HPDE6-E6E7 (cell line): Measurements from ENCODE around the gene SUMO4.
A peak's percentile ranks its signal among the peaks of the same experiment; 100 is the strongest.

Experiments
- DNase-seq: peaks from one replicate; pipeline ENCODE4 v3.0.0; 2011; ENCODE audit warnings: missing footprints; ENCODE audit errors: extremely low spot score

The SUMO4 gene

DNA sequence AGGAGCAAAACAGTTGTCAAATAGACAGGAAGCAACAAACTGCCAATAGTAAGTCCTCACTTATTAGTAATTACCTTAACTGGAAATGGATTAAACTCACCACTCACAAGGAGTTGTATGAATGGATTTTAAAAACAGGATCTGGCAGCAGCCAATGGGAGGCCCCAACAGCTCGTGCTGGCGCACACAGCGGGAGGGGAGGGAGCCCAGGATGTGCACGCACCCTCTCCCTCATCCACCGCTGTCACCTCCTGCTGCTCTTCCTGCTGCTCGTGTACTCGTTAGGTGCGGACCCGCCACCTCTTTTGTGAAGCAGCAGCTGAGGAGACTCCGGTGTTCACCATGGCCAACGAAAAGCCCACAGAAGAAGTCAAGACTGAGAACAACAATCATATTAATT is at the start of gene SUMO4:
TSS of gene SUMO4 (plus strand) at position 213 of the 400 bp plus-strand sequence. CDS start at position 343, 130 bp downstream.
- DNase-seq, result no peak

DNA sequence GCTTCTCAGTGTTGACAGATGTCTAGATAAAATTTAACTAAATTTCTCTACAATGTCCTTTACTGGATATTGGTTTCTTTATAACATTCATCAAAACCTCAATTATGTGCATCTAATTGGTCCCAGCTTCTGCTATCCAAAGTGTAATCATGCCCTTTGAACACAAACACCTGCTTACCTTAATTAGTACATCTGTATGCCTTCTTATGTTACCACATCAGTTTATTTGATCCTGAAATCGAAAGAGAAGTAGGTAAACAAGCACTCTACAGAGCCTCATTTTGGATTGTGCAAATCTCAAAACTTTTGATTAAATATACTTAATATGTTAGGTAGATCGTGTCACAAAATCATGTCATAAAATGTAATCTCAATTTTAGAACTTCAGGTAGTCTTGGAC is 46.1 kb upstream of the SUMO4 start:
- DNase-seq, result no peak

DNA sequence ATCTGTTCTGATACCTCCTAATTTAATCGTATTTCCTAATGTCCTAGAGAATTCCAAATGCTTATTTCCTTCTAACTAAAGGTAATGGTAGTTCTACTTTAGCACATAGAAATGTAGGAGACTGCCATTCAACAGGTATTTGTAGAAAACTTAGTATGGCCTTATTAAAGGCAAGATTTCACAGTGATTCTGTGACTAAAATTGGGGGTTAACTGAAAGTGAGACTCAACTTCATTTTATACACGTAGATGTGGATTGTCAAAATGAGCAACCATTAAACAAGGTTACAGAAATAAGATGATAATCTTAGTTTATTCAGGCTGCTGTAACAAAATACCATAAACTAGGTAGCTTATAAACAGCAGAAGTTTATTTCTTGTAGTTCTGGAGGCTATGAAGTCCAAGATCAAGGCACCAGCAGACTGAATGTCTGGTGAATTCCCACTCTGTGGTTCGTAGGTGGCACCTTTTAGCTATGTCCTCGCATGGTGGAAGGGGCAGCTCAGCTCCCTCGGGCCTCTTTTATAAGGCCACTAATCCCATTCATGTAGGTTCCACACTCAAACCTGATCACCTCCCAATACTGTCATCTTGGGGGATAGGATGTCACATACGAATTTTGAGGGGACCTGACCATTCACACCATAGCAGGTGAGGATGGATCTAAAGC is 43.8 kb upstream of the SUMO4 start:
- no peak for DNase-seq

DNA sequence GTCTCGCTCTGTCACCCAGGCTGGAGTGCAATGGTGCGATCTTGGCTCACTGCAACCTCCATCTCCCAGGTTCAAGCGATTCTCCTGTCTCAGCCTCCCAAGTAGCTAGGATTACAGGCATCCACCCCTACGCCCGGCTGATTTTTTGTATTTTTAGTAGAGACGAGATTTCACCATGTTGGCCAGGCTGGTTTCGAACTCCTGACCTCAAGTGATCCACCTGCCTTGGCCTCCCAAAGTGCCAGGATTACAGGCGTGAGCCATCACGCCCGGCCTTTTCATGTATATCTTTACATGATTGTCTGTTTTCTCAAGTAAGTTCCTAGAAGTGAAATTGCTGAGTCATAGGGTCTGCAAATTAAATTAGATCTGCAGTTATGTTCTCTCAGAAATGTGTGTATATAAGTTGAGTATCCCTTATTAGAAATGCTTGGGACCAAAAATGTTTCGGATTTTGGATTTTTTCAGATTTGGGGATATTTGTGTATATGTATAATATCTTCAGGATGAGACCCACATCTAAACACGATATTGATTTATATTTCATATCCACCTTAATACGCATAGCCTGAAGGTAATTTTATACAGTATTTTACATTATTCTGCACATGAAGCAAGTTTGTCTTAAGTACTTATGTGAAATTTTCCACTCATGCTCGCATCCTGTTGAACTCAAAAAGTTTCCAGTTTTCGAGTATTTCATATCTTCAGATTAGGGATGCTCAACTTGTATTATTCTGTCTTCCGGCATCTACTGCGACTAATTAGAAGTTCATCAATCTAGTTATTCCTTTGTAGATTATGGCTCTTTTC is 42.1 kb upstream of the SUMO4 start:
- no peak for DNase-seq

DNA sequence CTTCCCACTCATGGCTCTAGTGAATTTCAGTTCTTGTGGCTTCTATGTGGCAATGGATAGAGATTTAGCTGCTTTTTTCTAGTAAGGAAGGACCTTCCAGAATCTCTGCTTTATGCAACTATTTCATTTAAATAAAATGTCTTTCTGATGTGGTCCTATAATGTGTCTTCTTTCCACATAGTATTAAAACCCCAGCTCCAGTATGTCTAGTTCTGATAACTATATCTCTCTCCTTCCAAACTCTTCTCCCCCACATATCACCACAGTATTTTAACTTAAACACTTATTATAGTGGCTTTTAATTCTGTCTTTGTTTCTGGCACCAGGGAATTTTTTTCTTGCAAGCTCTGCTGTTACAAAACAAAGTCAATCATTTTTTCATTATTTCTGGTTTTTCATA is 40.6 kb upstream of the SUMO4 start:
- no peak for DNase-seq

DNA sequence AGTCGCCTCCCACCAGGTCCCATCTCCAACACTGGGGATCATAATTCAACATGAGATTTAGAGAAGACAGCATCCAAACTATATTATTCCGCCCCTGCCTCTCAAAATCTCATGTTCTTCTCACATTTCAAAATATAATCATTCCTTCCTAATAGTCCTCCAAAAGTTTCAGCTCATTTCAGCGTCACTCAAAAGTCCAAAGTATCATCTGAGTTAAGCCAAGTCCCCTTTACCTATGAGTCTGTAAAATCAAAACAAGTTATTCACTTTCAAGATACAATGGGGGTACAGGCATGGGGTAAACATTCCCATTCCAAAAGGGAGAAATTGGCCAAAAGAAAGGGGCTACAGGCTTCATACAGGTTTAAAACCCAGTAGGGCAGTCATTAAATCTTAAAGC is 39.5 kb upstream of the SUMO4 start:
- DNase-seq, result no peak

DNA sequence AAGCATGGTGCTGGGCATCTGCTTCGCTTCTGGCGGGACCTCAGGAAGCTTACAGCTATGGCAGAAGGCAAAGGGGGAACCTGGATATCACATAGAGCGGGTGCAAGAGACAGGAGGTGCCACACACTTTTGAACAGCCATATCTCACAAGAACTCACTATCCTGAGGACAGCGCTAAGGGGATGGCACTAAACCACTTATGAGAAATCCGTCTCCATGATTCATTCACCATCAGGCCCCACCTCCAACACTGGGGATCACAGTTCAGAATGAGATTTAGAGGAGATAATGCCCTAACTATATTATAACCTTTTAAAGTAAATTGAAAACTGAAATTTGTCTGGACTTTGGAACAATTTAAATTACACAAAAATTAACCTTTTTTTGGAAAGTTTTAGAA is 37.8 kb upstream of the SUMO4 start:
- DNase-seq, result no peak

DNA sequence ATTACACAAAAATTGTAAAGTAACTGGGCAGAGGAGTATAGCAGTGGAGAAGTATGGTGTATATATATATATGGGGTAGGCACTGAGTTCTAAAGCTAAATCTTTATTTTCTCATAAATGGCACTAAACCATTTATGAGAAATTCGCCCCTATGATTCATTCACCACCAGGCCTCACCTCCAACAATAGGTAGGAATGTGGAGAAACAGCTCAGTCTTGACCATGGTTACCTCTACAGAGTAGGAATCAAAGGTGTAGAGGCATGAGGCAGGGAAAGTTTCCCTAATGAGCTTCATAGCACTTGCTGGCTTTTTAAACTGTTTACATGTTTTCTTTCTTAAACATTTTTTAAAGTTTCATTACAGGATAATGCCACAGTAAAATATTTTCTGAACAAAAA is 36.9 kb upstream of the SUMO4 start:
- DNase-seq, result peak; percentile 78

DNA sequence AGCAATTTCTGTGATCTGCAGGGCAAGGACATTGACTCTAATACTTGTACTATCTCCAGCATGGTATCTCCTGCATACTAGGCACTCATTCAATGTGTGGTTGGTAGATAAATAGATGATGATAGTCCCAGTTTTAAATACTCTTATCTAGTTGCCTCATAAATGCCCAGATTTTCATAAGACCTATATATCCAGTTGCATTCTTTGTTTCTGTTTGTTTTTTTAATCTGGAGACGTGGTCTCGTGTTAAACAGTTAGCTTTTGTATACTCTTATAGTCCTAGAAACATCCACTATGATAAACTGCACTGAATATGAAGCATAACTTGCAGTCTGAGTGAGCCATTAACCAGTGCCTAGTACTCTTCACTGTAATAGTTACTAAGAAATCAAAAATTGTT is 35.5 kb upstream of the SUMO4 start:
- no peak for DNase-seq

DNA sequence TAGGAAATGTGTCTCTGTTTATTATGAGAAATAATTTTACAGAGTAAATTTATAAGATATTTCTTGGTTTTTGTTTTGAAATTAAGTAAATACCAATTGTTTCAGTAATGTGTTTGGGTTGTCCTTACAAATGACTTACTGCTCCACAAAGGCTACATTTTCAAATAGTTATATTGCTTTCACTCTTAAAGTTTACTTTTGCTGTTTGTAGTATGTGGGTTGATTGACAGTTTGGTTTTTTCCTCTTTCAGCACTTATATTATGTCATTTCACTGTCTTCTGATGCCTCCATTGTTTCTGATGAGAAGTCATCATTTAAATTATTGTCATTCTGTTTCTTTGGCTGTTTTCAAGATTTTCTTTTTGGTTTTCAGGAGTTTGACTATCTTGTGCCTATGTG is 34.9 kb upstream of the SUMO4 start:
- DNase-seq, result no peak

DNA sequence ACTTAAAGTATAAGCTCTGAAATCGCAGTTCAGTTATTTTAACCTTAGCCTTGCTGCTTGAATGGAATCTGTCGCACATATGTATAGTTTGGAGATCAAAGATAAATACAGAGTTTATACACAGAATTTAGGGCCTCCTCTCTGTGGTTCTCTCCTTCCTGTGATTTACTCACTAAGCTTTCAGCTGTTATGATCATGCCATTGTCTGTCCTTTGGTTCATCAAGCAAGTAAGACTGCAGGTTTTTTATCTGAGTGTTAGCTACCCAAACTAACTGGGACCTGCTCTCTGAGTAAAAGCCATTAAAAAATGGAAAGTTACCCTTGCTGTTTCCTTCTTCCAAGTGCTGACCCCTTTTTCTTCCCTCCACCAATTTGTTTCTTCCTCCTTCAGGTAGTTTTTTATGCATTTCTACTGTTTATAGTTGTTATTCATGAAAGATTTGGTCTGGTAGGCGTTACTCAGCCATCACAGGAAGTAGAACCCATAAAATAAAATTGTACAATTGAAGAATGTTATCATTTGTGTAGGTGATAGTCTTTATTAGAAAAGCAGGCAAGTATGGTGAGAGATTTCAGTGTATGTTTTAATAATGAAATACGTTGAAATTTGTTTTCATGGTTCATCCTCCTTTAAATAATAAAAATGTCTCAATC is 33.7 kb upstream of the SUMO4 start:
- no peak for DNase-seq

DNA sequence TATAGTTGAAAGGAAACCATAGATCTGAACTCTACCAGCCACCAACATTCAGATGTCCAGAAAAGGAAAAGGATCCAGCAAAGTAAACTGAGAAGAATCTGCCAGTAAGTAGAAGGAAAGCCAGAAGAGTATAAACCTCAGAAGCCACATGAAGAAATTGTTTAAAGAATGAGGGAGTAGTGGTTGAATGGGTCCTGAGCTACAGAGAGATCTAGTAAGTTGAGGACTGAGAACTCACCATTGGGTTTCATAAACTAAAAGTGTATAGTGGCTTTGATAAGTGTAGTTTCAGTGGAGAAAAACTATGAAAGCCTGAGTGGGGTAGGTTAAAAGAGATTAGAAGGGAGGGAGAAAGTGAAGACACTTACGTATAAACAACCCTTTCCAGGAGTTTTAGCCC is 32.0 kb upstream of the SUMO4 start:
- no peak for DNase-seq

DNA sequence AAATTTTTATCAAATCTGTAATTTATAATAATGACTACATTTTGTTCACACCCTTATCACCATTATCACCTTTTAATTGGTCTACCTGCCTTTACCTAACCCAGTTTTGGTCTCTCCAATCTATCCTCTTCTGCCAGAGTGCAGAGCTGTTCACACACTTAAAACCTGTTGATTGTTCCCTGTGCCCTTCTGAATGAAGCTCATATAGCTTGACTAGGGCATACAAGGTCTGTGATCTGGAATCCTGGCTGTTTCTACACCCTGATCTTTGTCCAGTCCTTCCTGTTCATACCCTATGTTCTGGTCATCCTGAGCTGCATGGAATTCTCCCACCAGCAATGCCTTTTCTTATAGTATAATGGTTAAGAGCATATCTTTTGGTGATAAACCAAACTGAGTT is 28.9 kb upstream of the SUMO4 start:
- no peak for DNase-seq

DNA sequence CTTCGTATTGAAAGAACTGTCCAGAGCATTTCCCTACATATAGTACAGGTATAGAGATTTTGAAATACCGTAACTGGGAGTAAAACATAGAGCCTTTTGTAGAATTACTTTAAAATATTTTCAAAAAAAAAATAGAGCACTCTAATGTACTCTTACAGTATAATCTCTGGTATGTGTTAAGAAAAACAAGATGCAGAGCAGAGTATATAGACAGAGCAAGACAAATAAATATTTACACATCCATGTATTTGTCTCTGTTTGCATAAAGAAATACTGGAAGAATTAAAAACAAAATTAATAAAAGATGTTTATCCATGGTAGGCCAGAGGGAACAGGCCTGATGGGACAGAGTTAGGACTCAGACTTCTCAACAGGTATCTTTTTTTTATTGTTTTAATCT is 28.0 kb upstream of the SUMO4 start:
- no peak for DNase-seq

DNA sequence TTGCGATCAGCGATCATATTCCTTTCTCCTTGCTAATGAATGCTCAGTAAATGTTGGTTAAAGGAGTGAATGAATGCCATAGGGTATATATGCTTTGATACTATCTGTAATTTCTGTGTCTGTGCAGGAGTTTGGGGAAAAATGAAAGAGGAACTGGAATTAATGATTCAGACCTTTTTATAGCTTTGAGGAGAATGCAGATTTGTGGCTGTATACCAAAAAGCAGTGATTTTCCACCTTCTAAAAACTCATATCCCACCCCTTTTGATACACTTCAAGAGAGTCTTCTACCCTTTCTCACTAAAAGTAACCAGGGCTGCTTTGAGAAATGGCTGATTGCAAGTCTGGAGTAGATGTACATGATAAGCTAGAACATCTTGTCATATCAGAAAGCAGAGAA is 26.6 kb upstream of the SUMO4 start:
- no peak for DNase-seq

DNA sequence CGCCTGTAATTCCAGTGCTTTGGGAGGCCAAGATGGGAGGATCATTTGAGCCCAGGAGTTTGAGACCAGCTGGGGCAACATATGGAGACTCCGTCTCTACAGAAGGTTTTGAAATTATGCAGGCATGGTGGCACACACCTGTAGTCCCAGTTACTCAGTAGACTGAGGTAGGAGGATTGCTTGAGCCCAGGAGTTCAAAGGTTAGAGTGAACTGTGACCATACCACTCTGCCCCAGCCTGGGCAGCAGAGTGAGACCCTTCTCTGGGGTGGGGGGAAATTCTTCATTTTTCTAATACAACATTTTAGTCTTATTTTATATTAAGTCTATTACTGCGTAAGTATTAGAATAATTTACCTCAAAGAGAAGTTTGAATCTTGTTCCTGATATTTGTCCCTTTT is 20.1 kb upstream of the SUMO4 start:
- no peak for DNase-seq

DNA sequence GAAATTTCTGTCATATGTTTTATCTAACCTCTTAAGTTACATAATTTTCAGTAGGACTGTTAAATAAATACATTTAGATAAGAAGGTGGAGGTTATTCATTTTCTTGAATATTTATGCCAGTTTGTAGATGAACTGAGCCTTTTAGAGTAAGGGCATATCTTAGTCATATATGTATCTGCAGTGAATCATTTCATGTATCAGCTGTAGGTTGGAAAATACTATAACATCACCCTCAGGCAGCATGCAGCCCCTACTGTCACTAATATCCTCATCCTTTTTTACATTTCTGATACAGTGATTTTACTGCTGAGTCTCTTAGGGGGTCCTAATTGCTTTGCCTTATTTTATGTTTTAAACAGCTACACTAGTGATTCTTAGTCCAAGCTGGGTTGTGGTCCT is 19.5 kb upstream of the SUMO4 start:
- DNase-seq, result no peak

DNA sequence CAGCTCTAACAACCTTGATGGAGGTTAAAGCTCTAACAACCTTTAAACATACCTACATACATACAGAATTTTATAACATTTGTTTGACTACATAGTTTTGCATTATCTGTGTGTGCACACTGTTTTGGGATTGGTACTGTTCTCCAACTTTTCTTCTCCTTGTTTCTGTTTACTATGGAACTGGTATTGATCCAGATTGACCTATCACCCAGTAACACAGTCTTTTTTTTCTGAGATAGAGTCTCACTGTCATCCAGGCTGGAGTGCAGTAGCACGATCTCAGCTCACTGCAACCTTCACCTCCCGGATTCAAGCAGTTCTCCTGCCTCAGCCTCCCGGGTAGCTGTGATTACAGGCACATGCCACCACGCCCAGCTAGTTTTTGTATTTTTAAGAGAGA is 16.7 kb upstream of the SUMO4 start:
- no peak for DNase-seq

DNA sequence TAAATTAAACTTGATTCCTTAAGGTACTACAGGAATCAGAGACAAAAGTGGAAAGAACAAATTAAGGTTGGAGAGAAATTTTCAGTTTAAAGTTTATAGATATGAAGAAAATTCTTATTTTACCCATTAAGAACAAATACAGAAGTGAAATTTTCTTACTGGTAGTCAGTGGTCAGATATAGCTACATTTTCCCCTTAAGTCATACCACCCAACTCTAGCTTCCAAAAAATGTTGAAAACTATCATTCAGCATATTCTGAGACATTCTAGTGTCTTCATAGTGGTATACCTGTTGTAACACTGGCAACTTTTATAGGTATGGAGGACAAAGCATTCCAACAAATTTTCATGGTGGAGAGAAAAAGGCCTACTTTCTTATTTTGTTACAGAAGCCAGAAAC is 15.6 kb upstream of the SUMO4 start:
- DNase-seq, result no peak

DNA sequence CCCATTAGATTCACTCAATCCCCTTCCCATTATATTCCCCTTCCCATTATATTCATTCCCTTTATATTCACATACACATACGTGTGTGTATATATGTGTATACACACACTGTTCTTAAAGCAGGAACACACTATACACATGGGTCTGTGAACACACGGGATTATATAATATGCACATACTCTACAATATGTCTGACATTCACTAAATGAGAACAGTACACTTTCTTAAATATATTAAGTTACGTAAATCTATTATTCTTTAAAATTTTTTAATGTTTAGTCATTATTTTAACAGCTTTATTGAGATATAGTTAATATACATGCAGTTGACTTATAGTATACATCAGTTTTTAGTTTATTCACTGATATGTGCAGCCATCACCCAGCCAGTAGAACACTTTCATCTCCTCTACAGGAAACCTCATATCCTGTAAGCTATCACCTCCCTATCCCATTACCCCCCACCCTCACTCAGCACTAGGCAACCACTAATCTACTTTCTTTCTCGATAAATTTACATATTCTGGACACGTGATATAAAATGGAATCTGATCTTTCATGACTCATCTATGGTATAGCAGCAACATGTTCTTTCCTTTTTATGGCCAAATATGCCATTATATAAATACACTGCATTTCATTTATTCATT is 13.9 kb upstream of the SUMO4 start:
- no peak for DNase-seq

DNA sequence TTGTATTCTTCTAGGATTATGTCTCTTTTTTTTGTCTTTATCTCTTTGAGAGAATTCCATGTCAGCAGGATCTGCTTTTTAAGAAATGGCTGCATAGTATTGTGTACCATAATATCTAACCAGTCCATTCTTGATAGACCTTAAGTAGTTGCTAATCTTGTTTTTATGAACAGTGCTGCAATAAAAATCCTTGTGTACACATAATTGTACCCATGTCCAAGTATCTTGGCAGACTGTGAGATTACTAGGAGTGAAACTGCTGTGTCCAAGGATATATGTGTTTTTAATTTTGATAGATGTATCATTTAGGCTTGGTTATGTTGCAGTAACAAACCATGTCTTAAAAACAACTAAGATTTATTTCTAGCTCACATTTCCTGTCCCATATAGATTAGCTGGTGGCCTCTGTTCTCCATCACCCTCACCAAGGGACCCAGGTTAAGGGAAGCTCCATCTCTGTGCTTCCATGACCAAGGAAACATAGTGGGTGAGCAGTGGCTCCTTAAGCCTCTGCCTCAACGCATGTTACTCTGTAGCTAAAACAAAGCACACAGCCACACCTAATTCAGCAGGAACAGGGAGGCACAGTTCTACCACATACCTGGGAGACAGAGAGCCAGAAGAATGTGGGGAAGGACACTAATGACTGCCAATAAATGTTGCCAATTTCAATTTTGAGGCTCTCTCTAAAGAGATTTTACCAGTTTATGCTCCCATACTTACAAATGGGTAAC is 12.1 kb upstream of the SUMO4 start:
- DNase-seq, result no peak
